Stomach smooth muscle (tissue), 2 donors: Measurements from ENCODE around the gene RHOC.
"Not testable (repeated sequence)": the region's sequence is repeated elsewhere in the genome, so short reads cannot be mapped to it uniquely, and the experiment has no call there.

Source experiments
- H3K27ac ChIP-seq: one replicate; pipeline ENCODE4 v1.7.0; 2013; ENCODE audit warnings: mild to moderate bottlenecking, low read length, inconsistent platforms
- H3K27me3 ChIP-seq, 2 donors: one replicate each; pipeline ENCODE4 v1.7.0; 2013; ENCODE audit warnings: low read length in 2 of 2; ENCODE audit not compliant: insufficient read depth in 2 of 2, control insufficient read depth in 1 of 2
- H3K36me3 ChIP-seq, 2 donors: one replicate each; pipeline ENCODE4 v1.7.0; 2013; ENCODE audit warnings: low read length in 2 of 2; ENCODE audit not compliant: control insufficient read depth in 2 of 2, insufficient read depth in 2 of 2
- H3K4me1 ChIP-seq: one replicate; pipeline ENCODE4 v1.7.0; 2013; ENCODE audit warnings: low read length; ENCODE audit not compliant: control insufficient read depth, insufficient read depth
- H3K4me3 ChIP-seq, 2 donors: one replicate each; pipeline ENCODE4 v1.7.0; 2013; ENCODE audit warnings: low read length in 2 of 2
- H3K9ac ChIP-seq, 2 donors: one replicate each; pipeline ENCODE4 v1.7.0; 2013; ENCODE audit warnings: low read length in 2 of 2, mild to moderate bottlenecking in 1 of 2
- H3K9me3 ChIP-seq, 2 donors: one replicate each; pipeline ENCODE4 v1.7.0; 2013; ENCODE audit warnings: low read length in 2 of 2; ENCODE audit not compliant: control insufficient read depth in 2 of 2
- donor health status: healthy.
- donor health status: Pancreatic carcinoma.

Gene RHOC

GRCh38 chr1:112706505-112707220 lies at the start of gene RHOC:
Gene RHOC, minus strand, starts transcription at chr1:112707127. Its CDS starts 3,328 bp downstream, at chr1:112703799.
- Histone ChIP-seq H3K36me3 (peaks cover 8 to 13% of the 10 kb centered on the region in 2 donors), H3K4me3 (peak within 1 kb of the TSS; percentile 85 to 86), H3K27me3 (no peaks in the 10 kb centered on the region), H3K9ac (peak within 1 kb of the TSS; percentile 68 to 84), H3K4me1 (peaks cover 45% of the 10 kb centered on the region), H3K9me3 (no peaks in the 10 kb centered on the region), H3K27ac (peak within 1 kb of the TSS; percentile 82)

GRCh38 chr1:112754116-112754628 lies 47.2 kb upstream of the RHOC start:
- no peak overlapping the region for H3K27ac ChIP-seq
- no peak overlapping the region for H3K9ac ChIP-seq
- H3K36me3 ChIP-seq = no peaks in the 10 kb centered on the region
- no peaks in the 10 kb centered on the region for H3K4me1 ChIP-seq
- no peak overlapping the region for H3K4me3 ChIP-seq
- peaks cover 0 to 10% of the 10 kb centered on the region in 2 donors for H3K27me3 ChIP-seq
- H3K9me3 ChIP-seq = peaks cover 0 to 6% of the 10 kb centered on the region in 2 donors

DNA sequence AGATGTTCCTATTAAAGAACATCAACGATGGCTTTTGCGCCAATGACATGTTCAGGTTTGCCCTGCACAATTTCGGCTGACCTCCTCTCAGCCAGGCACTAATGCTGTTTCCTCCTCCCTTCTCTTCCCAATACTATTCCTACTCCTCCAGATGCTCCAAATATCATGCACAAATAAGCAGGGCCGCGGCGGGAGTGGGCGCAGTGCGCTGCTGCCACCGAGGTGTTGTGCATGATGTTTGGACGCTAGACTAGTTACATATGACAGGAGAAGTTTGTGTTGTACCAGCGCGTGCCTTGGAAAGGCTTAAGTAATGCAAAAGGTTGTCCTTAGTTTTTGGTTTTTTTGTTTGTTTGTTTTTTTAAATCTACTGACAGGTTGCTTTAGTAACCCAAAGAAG lies 41.5 kb upstream of the RHOC start:
- Histone ChIP-seq H3K27me3 (peaks cover 14 to 19% of the 10 kb centered on the region in 2 donors), H3K27ac (no peak overlapping the region), H3K4me1 (peaks cover 10% of the 10 kb centered on the region), H3K9me3 (no peaks in the 10 kb centered on the region), H3K4me3 (no peak overlapping the region), H3K9ac (no peak overlapping the region), H3K36me3 (no peaks in the 10 kb centered on the region)

- Histone ChIP-seq H3K27me3 (peaks cover 20 to 31% of the 10 kb centered on the region in 2 donors), H3K9me3 (no peaks in the 10 kb centered on the region), H3K36me3 (no peaks in the 10 kb centered on the region), H3K27ac (no peak overlapping the region), H3K9ac (no peak overlapping the region), H3K4me1 (peaks cover 10% of the 10 kb centered on the region), H3K4me3 (peak overlapping the region; percentile 40 to 59)
These were observed 37.2 kb upstream of the RHOC start for GRCh38 chr1:112744009-112744578.

GRCh38 chr1:112743174-112744008 lies 36.5 kb upstream of the RHOC start:
- Histone ChIP-seq H3K4me3 (peak overlapping the region; percentile 40 to 59), H3K9me3 (no peaks in the 10 kb centered on the region), H3K4me1 (peaks cover 10% of the 10 kb centered on the region), H3K9ac (no peak overlapping the region), H3K27me3 (peaks cover 20 to 31% of the 10 kb centered on the region in 2 donors), H3K36me3 (no peaks in the 10 kb centered on the region), H3K27ac (no peak overlapping the region)

DNA sequence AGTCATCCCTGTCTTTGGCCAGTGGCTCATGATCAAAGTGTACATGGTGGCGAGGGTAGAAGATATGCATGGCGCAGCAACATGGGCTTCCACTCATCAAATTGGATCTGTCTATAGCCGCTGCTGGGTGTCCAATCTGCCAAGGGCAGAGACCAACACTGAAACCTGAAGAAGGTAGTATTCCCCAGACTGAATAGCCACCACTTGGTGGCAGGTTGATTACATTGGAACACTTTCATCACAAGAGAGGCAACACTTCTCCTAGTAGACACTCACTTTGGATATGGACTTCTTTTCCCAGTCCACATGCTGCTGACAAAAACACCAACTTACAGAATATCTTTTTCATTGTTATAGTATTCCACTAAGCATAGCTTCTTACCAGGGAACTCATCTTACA lies 30.6 kb upstream of the RHOC start:
- Histone ChIP-seq H3K36me3 (no peaks in the 10 kb centered on the region), H3K4me3 (no peak overlapping the region), H3K27ac (no peak overlapping the region), H3K4me1 (no peaks in the 10 kb centered on the region), H3K27me3 (peaks cover 6 to 8% of the 10 kb centered on the region in 2 donors), H3K9ac (no peak overlapping the region), H3K9me3 (no peaks in the 10 kb centered on the region)

DNA sequence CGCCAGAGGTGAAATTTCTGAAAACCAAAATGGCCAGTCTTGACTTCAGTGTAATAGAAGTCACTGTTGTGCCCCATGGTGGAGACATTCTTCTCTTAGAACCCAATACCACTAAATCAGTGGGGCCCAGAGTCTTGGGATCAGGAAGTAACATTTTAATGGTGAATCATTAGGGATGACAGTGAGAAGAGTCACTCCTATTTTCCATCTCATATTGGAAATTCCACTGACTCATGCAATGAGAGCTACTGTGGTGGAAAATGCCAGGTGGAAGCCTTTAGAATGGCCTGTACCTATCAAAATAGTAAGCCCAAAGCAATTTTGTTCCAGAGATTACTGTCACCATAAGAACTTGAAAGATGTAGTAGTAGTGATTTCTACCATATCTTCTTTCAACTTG lies 28.8 kb upstream of the RHOC start:
- Histone ChIP-seq H3K27me3 (peaks cover 0 to 2% of the 10 kb centered on the region in 2 donors), H3K9ac (no peak overlapping the region), H3K4me3 (no peak overlapping the region), H3K36me3 (no peaks in the 10 kb centered on the region), H3K9me3 (no peaks in the 10 kb centered on the region), H3K27ac (no peak overlapping the region), H3K4me1 (no peaks in the 10 kb centered on the region)

- H3K9ac ChIP-seq = no peak overlapping the region
- no peak overlapping the region for H3K27ac ChIP-seq
- no peaks in the 10 kb centered on the region for H3K4me1 ChIP-seq
- H3K27me3 ChIP-seq = no peaks in the 10 kb centered on the region
- H3K9me3 ChIP-seq = no peaks in the 10 kb centered on the region
- H3K36me3 ChIP-seq = no peaks in the 10 kb centered on the region
- H3K4me3 ChIP-seq = no peak overlapping the region
These were observed 24.5 kb upstream of the RHOC start for GRCh38 chr1:112731451-112731850.

- Histone ChIP-seq H3K9ac (no peak overlapping the region), H3K4me3 (no peak overlapping the region), H3K4me1 (no peaks in the 10 kb centered on the region), H3K36me3 (no peaks in the 10 kb centered on the region), H3K9me3 (no peaks in the 10 kb centered on the region), H3K27me3 (no peaks in the 10 kb centered on the region), H3K27ac (no peak overlapping the region)
These were observed 23.0 kb upstream of the RHOC start for GRCh38 chr1:112729909-112730308.

DNA sequence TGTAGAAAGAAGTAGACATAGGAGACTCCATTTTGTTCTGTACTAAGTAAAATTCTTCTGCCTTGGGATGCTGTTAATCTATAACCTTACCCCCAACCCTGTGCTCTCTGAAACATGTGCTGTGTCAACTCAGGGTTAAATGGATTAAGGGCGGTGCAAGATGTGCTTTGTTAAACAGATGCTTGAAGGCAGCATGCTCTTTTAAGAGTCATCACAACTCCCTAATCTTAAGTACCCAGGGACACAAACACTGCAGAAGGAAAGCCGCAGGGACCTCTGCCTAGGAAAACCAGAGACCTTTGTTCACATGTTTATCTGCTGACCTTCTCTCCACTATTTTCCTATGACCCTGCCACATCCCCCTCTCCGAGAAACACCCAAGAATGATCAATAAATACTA lies 22.1 kb upstream of the RHOC start:
- not testable (repeated sequence) for H3K36me3 ChIP-seq, H3K4me3 ChIP-seq, H3K4me1 ChIP-seq, H3K27me3 ChIP-seq, H3K9me3 ChIP-seq, H3K9ac ChIP-seq, H3K27ac ChIP-seq
